Left cardiac atrium (tissue), 4 donors: Measurements from ENCODE around the gene STOML1. TPM values are rescaled to one million over a fixed set of nuclear protein-coding genes. Genes with fewer than 3 reads are reported as not detected.
A peak's percentile ranks its signal among the peaks of the same experiment; 100 is the strongest.

Experiments used
- ATAC-seq, 2 donors: fragments of 200-7000 bp; cut with Tn5 transposase; one replicate each; pipeline ENCODE4 v1.9.1; 2020; ENCODE audit warnings: mild to moderate bottlenecking in 2 of 2, moderate library complexity in 2 of 2
- DNase-seq: peaks from one replicate; pipeline ENCODE4 v3.0.0-alpha.2; 2020
- intact Hi-C, 2 donors: fragments of 100-400 bp; cut with DNase I; formaldehyde crosslinking; loops; one replicate each; pipeline versions ENCODE4 v1.14.1 to v1.15.1; 2022 to 2023
- long read RNA-seq: library from polyadenylated mRNA; unstranded; transcript quantifications from one replicate; pipeline ENCODE4 v2.0.0, GENCODE V29; 2021
- total RNA-seq, 2 donors: library from RNA; stranded (reverse); fragmentation: NEBNext Ultra II Directional; extraction: Animal tissue kit (Norgen Biotek cat#: 25700); gene quantifications; one replicate each; pipeline ENCODE4 v1.2.1, GENCODE V29; 2021
- donor health status: DM: no; HTN: yes; CAD: no.
- donor health status: DM: no; HTN: yes; CAD: no; lungs with severe emphysema.
- donor health status: DM: yes; HTN: yes; CAD: no.
- donor health status: Dilated cardiomyopathy.

The STOML1 gene
- 10 to 100 TPM; 20.3 to 21.1 TPM for total RNA-seq
- long read RNA-seq, full-length matches to known transcripts = 29 of 45 reads
- long read RNA-seq, partial matches to known transcripts = 4 of 45 reads
- long read RNA-seq, other reads (novel, unspliced or antisense) = 12 of 45 reads

DNA sequence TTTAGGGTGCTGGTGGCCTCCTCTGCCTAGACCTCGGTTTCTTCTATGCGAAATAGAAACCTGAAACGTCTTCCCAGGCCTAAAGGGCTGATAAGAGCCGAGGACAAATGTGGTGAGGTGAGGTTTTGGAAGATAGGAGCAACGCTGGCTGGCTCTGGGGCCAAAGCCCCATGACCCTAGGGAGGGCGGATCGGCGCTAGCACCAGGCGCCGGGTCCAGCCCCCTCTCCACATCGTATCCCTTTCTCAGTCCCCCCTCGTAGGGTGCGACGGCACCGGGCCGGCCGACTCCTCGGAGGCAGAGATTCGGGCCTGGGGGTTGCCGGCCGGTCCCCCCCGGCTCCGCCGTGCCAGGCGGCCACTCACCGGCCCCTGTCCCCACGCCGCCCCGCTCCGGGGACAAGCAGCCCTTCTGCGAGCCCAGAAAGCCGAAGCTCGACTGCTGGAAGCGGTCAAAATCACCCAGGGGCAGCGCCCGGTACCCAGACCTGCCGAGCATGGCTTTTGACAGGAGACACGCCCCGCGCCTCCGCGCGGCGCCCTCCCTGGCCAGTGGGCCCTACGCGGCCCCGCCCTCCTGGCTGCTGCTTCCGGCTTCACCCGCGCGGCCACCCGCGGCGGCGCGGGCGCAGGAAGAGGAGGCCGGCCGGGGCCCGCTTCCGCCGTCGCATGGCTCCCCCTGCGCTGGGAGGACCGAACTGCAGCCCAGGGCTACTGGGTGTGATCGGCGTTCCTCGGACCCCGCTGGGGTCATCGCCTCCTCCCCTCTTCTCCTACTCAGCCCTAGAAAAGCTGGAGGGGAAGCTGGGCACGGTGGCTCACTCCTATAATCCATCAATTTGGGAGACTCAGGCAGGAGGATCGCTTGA is at the start of gene STOML1:
Gene STOML1 (minus strand): TSS at position 570 of the 868 bp plus-strand sequence. CDS start 72 bp downstream, at position 498.
- intact Hi-C loops = no loop called here
- DNase-seq (peak; percentile 95), ATAC-seq (peak; percentile 90 to 91)

- ATAC-seq (no peak), DNase-seq (no peak)
- intact Hi-C loops = no loop called here
Observed at GRCh38 chr15:74041311-74041756, 49.2 kb upstream of the STOML1 start.

GRCh38 chr15:74040109-74040850 is 48.2 kb upstream of the STOML1 start:
- intact Hi-C loops = no loop called here

DNA sequence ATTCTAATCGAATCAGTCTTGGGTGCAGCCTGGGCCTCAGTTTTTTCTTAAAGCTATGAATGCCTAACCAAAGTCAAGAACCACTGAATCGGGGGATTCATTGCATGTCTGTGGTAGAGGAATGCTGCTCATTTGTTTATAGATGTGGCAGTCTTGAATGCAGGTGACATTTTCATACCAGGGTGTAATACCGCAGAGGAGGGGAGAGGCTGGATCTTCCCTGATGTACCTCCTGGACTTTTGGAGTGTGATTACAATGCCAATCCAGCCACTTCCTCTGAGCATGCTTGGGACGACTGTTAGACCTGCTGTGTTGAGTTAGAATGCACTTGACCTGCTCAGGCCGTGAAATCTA is 47.5 kb upstream of the STOML1 start:
- intact Hi-C loops = loop anchor here in 1 of 2 donors (10.0 kb wide), 1 partner anchor 65 kb away; no protein-coding TSS in a partner anchor
- ATAC-seq = no peak
- no peak for DNase-seq

More at GRCh38 chr15:74040109-74040850, 48.2 kb upstream of the STOML1 start:
- peak; percentile 58 to 60 for ATAC-seq
- DNase-seq = peak; percentile 71

GRCh38 chr15:74038707-74039655 is 46.9 kb upstream of the STOML1 start:
- ATAC-seq = peak; percentile 20 to 22
- DNase-seq = no peak
- intact Hi-C loops = loop anchor here in 1 of 2 donors (10.0 kb wide), 1 partner anchor 64 kb away; no protein-coding TSS in a partner anchor

DNA sequence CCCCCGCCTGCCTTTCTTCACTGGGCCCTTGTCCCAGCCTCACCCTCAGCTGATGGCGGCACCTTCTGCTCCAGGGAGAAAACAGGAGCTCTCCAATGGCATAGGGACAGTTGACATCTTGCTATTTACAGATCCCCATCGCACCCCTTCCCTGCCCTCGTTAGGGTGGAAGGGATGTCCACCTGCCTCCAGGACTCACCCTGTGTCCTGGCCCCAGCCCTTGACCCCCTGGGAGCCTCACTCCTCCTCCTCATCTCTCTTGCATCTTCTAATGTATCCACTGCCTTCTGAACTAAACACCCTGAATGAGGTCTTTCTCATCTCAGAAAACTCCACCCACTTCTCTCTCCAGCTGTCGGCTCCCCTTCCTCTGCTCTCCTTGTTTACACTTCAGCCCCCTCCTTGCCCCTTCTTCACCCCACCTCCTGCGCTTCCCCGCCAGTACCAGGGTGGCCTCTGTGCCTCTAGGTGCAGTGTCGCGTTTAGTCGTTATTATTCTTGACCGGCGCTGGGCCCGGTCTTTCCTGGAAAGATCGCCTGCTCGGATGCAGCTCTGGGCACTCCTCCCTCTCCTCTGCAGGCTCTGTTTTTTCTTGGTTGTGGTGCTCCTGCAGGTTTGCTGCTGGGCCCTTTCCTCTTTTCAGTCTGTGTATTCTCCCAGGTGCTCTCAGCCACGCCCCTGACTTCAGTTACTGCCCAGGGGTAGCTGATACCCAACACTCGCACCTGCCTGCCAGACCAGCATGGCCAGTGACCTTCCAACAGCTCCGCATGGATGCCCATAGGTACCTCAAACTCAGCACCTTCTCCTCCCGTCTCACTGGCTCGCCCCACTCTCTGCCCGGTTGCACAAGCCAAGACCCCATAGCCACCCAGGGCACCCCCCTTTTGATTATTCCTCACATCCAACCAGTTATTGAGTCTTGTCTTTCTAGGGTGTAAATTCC is 45.3 kb upstream of the STOML1 start:
- DNase-seq (no peak), ATAC-seq (no peak)
- intact Hi-C loops = loop anchor here in 1 of 2 donors (10.0 kb wide), 1 partner anchor 63 kb away; no protein-coding TSS in a partner anchor

DNA sequence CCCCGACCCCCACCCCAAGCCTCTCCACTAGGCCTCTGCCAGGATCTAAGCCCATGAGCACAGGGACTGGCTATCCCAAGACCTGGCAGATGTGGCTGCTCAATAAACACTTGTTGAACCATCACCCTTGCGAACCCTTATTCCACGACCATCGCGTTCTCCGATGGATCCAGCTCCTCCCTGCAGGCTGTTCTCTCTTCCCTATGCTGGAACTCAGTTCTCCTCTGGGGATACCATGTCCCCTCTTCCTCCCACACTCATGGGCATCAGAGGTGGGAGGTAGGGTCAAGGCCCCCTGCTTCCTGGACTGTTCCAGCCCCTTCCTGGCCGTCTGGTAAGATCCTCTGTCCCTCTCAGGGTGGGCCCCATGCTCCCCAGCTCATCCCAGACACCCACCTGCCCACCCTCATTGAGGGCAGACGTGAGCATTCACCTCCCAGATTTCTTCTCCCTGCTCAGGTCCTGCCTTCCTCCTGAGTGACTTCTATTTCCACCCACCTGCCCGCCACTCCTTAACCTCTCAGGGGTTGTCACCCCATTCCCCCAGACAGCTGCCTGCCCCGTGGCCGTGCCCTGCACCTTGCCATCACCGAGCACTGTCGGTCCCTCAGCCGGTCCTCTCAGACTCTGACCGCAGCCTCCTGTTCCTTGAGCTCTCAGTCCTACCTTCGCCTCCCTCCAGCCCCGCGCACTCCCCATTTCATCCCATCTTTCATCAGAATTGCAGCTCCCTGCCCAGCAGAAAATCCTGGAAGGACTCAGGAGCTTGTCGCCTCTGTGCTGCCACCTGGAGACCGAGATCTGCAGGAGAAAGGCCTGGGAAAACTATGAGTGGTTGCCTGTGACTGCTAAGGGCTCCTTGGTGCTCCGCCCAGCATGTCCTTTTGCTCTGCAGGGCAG is 44.4 kb upstream of the STOML1 start:
- intact Hi-C loops = loop anchor here (1.0 to 10.0 kb wide), 2 partner anchors 62 to 63 kb away; no protein-coding TSS in a partner anchor

GRCh38 chr15:74035121-74036017 is 43.3 kb upstream of the STOML1 start:
- DNase-seq = no peak
- ATAC-seq = no peak
- intact Hi-C loops = loop anchor here (1.0 to 10.0 kb wide), 2 partner anchors 61 to 62 kb away; no protein-coding TSS in a partner anchor

More for the DNA sequence above, 44.4 kb upstream of the STOML1 start:
- DNase-seq (peak; percentile 63), ATAC-seq (peak; percentile 2 to 31)

DNA sequence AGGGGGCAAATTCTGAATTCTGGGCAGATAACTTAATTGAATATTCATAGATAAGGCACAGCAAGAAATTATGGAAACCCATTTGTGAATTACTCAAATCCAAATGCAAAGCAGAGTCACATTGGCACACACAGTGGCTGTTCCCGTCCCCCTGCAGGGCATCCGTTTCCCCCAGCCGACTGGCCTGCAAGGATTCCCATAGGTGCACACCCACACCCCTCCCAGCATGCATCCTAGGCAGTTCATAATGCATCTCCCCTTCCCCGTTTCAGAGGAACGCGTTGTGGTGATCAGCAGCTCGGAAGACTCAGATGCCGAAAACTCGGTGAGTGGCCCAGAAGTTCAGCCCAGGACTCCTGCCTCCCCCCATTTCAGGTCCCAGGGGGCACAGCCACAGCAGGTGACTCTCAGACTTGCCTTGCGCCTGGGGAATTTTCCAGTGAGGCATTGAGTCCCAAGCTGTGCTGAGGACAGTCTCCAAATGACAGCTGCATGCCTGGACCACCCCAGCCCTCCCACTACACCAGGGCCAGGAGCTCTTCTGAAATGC is 42.2 kb upstream of the STOML1 start:
- DNase-seq (no peak), ATAC-seq (no peak)
- intact Hi-C loops = loop anchor here in 1 of 2 donors (10.0 kb wide), 1 partner anchor 59 kb away; no protein-coding TSS in a partner anchor

- no peak for DNase-seq
- intact Hi-C loops = loop anchor here in 1 of 2 donors (10.0 kb wide), 1 partner anchor 58 kb away; no protein-coding TSS in a partner anchor
- ATAC-seq = no peak
Observed at GRCh38 chr15:74032606-74033561, 40.8 kb upstream of the STOML1 start.

GRCh38 chr15:74032046-74032445 is 40.0 kb upstream of the STOML1 start:
- intact Hi-C loops = loop anchor here in 1 of 2 donors (10.0 kb wide), 1 partner anchor 57 kb away; no protein-coding TSS in a partner anchor
- DNase-seq (no peak), ATAC-seq (no peak)

DNA sequence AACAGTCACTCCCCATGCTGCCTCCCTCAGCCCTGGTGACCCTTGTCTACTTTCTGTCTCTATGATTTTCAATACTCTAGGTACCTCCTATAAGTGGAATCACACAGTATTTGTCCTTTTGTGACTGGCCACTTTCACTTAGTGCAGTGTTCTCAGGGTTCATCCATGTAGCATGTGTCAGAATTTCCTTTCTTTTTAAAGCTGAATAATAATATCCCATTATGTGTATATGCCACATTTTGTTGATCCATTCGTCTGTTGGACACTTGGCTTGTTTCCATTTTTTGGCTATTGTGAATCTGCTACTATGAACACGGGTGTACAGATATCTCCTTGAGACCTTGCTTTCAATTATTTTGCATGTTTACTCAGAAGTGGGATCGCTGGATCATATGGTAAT is 36.6 kb upstream of the STOML1 start:
- ATAC-seq (no peak), DNase-seq (no peak)
- intact Hi-C loops = no loop called here

DNA sequence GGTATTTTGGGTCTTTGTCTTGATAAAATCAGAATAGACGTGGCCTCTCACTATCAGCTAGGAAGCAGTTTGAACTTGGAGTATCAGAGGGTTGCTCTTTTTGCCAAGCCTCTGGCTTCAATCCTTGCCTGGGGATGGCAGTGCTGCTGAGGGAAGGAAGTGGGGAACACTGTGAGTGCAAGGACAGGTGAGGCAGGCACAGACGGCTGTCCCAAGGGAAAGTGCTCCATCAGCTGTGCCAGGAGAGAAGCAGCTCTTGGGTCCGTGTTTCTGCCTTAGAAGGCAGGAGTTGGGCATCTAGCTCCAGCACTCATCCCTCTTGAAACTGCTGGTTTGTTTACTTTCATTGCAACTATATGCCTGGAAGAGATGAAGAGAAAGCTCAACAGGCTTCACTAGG is 35.6 kb upstream of the STOML1 start:
- DNase-seq (no peak), ATAC-seq (no peak)
- intact Hi-C loops = no loop called here

DNA sequence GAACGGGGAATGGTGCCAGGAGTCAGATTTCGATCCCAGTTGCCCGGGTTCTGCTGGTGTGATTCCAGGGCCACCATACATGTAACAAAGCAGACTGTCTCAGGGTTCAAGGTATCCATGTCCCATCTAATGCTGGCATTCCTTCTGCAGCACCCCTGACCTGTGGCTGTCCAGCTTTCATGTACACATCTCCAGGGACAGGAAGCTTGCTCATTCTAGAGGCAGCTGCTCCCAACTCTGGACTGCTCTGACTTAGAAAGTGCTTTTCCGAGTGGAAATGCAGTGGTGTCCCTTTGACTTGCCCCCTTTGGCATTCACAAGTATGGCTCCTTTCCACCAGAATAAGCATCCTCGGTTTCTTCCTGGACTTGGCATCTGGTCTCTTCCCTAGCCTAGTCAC is 33.3 kb upstream of the STOML1 start:
- DNase-seq (no peak), ATAC-seq (peak in 1 of 2 donors; percentile 44)
- intact Hi-C loops = no loop called here
